ENCODE data around the gene SCAANT1. TPM values are rescaled to one million over a fixed set of nuclear protein-coding genes. Genes with fewer than 3 reads are reported as not detected.
A peak's percentile ranks its signal among the peaks of the same experiment; 100 is the strongest.

Gene SCAANT1
- total and polyA plus RNA-seq, 2 of the 8 experiments (the other 6 are each of a cell fraction or from before 2014, with no cell fraction given), result not detected

GRCh38 chr3:63908081-63908736 is 4.0 kb downstream of the SCAANT1 start:
- H3K9ac ChIP-seq (replicated peaks in 1 of 4; ENCODE audit: extremely low read depth in 1 of 4, low read depth in 3 of 4, low read length in 3 of 4), result no peak overlapping the region
- no peak overlapping the region for H3K18ac ChIP-seq (ENCODE audit: extremely low read depth, low read length)
- H3K14ac ChIP-seq (ENCODE audit: insufficient read length), result no peak overlapping the region
- DNase-seq (ENCODE audit: low read depth in 1 of 2, low spot score in 2 of 2) (no peak), FAIRE-seq (no peak)
- no peak overlapping the region for H4K5ac ChIP-seq (ENCODE audit: insufficient read length, low read depth, low read length)
- peaks cover 6% of the 10 kb centered on the region for H3K23me2 ChIP-seq (ENCODE audit: low read depth, low read length)
- TF ChIP-seq KDM1A (IDR thresholded peaks at IDR 0.05; ENCODE audit: borderline replicate concordance, low read length), result no peak
- 0 out of 4 replicates have a peak, but pooled peaks of 1 of the 2 experiments have one; percentile 15 for TF ChIP-seq RAD21 (IDR thresholded peaks at IDR 0.05 in 1 of 2, conservative IDR thresholded peaks at IDR 0.05 in 1 of 2; ENCODE audit: low read depth in 2 of 2, low read length in 2 of 2)
- TF ChIP-seq TAF7 (optimal IDR thresholded peaks at IDR 0.05; ENCODE audit: borderline replicate concordance, low read depth, low read length), result no peak
- peak in 2 of 3 experiments; percentile 34 to 37; a peak in 2 of 4 replicates for TF ChIP-seq CTCF (IDR thresholded peaks at IDR 0.05; ENCODE audit: control extremely low read depth in 1 of 3, insufficient read depth in 1 of 3, low read depth in 1 of 3, low read length in 3 of 3)
- TF ChIP-seq CEBPB (IDR thresholded peaks at IDR 0.05; ENCODE audit: low read depth, low read length), result no peak
- no peaks in the 10 kb centered on the region for H3K79me1 ChIP-seq (ENCODE audit: low read depth, low read length)
- no peak overlapping the region for H3K56ac ChIP-seq (replicated peaks; ENCODE audit: insufficient read length, low read depth, low read length)
- H2BK5ac ChIP-seq (ENCODE audit: low read depth, low read length), result no peak overlapping the region
- H3K4me1 ChIP-seq (replicated peaks in 1 of 4; ENCODE audit: control insufficient read depth in 3 of 4, insufficient read depth in 4 of 4, low read length in 3 of 4), result peaks cover 0 to 1% (median 0%) of the 10 kb centered on the region in 4 experiments; a peak in 1 of 7 replicates
- WGBS, 2 experiments (ENCODE audit: extremely low coverage in 1 of 2, insufficient coverage in 1 of 2, insufficient read length in 1 of 2, insufficient replicate concordance in 2 of 2, low coverage in 1 of 2, low lambda C conversion rate in 2 of 2, missing lambda C conversion rate in 1 of 2), result 87% methylated on average over 2 of the region's 2 CpGs; no CpG with 5 or more reads in 1 of the 2 experiments
- CTCF ChIA-PET (ENCODE audit: partially characterized antibody), result interaction anchor here (0.7 to 1.7 kb wide), 3 partner anchors 32 to 86 kb away, joined by 3 to 4 read pairs (median 3); no protein-coding TSS in a partner anchor
- H3K9me3 ChIP-seq (ENCODE audit: insufficient read depth in 2 of 2, low read depth in 1 of 2, low read length in 1 of 2), result no peaks in the 10 kb centered on the region
- no peak overlapping the region for H3K4me2 ChIP-seq (ENCODE audit: insufficient read depth in 1 of 2, low read depth in 2 of 2, low read length in 2 of 2)
- H3K79me2 ChIP-seq (ENCODE audit: control insufficient read depth in 1 of 2, insufficient read depth in 2 of 2, low read length in 2 of 2), result 0 out of 4 replicates have a peak, but pooled peaks cover 0 to 5% of the 10 kb centered on the region in 2 experiments
- no peak overlapping the region for H3K27ac ChIP-seq (ENCODE audit: low read depth, low read length)
- no peak overlapping the region for H2BK120ac ChIP-seq (replicated peaks; ENCODE audit: low read depth, low read length)
- no peak overlapping the region for H3K4me3 ChIP-seq (ENCODE audit: extremely low read depth in 1 of 4, insufficient read depth in 2 of 4, low read depth in 3 of 4, low read length in 4 of 4)
- no peak overlapping the region for H2BK12ac ChIP-seq (ENCODE audit: low read depth, low read length)
- no peaks in the 10 kb centered on the region for H3K27me3 ChIP-seq (replicated peaks in 1 of 4; ENCODE audit: control insufficient read depth in 3 of 4, extremely low read depth in 1 of 4, insufficient read depth in 3 of 4, low read length in 3 of 4)
- no peak overlapping the region for H3K4ac ChIP-seq (replicated peaks; ENCODE audit: insufficient read length, low read depth, low read length)
- H2AFZ ChIP-seq (ENCODE audit: low read length), result no peak overlapping the region
- H2BK20ac ChIP-seq (ENCODE audit: low read length), result no peak overlapping the region
- H3K23ac ChIP-seq (ENCODE audit: insufficient read length), result no peak overlapping the region
- no peak overlapping the region for H2AK5ac ChIP-seq (ENCODE audit: low read depth, low read length)
- no peak overlapping the region for H4K91ac ChIP-seq (replicated peaks; ENCODE audit: insufficient read length, low read length)
- peaks cover 0 to 1% of the 10 kb centered on the region in 2 experiments for H4K20me1 ChIP-seq (replicated peaks in 1 of 2; ENCODE audit: control insufficient read depth in 1 of 2, insufficient read depth in 2 of 2, low read length in 2 of 2)
- no peak overlapping the region for H2BK15ac ChIP-seq (ENCODE audit: low read length)
- no peak overlapping the region for H4K8ac ChIP-seq (ENCODE audit: extremely low read depth, insufficient read depth, low read length)
- POLR2A ChIA-PET (ENCODE audit: partially characterized antibody), result no interaction called here
- H3K36me3 ChIP-seq (ENCODE audit: control insufficient read depth in 2 of 4, insufficient read depth in 4 of 4, low read length in 3 of 4), result no peaks in the 10 kb centered on the region
